DOHH2 (cell line): ENCODE results near the gene EHMT1.

Experiments
- H3F3A ChIP-seq: fragments of 200-600 bp; sonication (generic), shearing (Covaris generic); 2 replicates; pipeline ENCODE4 v1.6.0; 2016; ENCODE audit warnings: antibody characterized with exemption, mild to moderate bottlenecking; ENCODE audit not compliant: control insufficient read depth, insufficient read depth
- H3K27ac ChIP-seq: fragments of 200-600 bp; sonication (generic); 2 replicates; pipeline ENCODE4 v1.5.1; 2014; ENCODE audit warnings: low read depth, mild to moderate bottlenecking, low read length, moderate library complexity
- H3K27me3 ChIP-seq: fragments of 200-600 bp; sonication (generic); 2 replicates; pipeline ENCODE4 v1.6.1; 2014; ENCODE audit warnings: mild to moderate bottlenecking, low read length, mixed read lengths; ENCODE audit not compliant: control insufficient read depth
- H3K36me3 ChIP-seq: fragments of 200-600 bp; sonication (generic); 2 replicates; pipeline ENCODE4 v1.6.1; 2014; ENCODE audit warnings: mild to moderate bottlenecking, low read length, moderate library complexity, mixed read lengths; ENCODE audit not compliant: control insufficient read depth
- H3K4me1 ChIP-seq: fragments of 200-600 bp; sonication (generic); 2 replicates; pipeline ENCODE4 v1.6.1; 2014; ENCODE audit warnings: mild to moderate bottlenecking, low read length, mixed read lengths; ENCODE audit not compliant: control insufficient read depth
- H3K4me2 ChIP-seq: fragments of 200-600 bp; sonication (generic); 2 replicates; pipeline ENCODE4 v1.6.0; 2014; ENCODE audit warnings: mild to moderate bottlenecking, low read length, moderate library complexity
- H3K4me3 ChIP-seq: fragments of 200-600 bp; sonication (generic); 2 replicates; pipeline ENCODE4 v1.5.1; 2014; ENCODE audit warnings: mild to moderate bottlenecking, low read length, mixed read lengths
- H3K79me2 ChIP-seq: fragments of 200-600 bp; sonication (generic); 2 replicates; pipeline ENCODE4 v1.6.1; 2014; ENCODE audit warnings: mild to moderate bottlenecking, low read length, mixed read lengths; ENCODE audit not compliant: control insufficient read depth
- H3K9me2 ChIP-seq: fragments of 200-600 bp; sonication (generic); replicated peaks from 2 replicates; pipeline ENCODE4 v1.6.1; 2014; ENCODE audit warnings: mild to moderate bottlenecking, low read length, mixed read lengths; ENCODE audit not compliant: control insufficient read depth
- H3K9me3 ChIP-seq: fragments of 200-600 bp; sonication (generic); 2 replicates; pipeline ENCODE4 v1.6.1; 2014; ENCODE audit warnings: antibody characterized with exemption, low read length, mixed read lengths; ENCODE audit not compliant: control insufficient read depth, insufficient read depth
- H4K20me1 ChIP-seq: fragments of 200-600 bp; sonication (generic); 2 replicates; pipeline ENCODE4 v1.6.0; 2014; ENCODE audit warnings: low read depth, mild to moderate bottlenecking, antibody characterized with exemption, low read length, moderate library complexity; ENCODE audit not compliant: control insufficient read depth, insufficient read depth
- EZH2phosphoT487 ChIP-seq: fragments of 200-600 bp; sonication (generic); IDR thresholded peaks from 2 replicates; pipeline ENCODE4 v1.6.1; 2017; ENCODE audit warnings: borderline replicate concordance, mild to moderate bottlenecking, antibody characterized with exemption, low read length, moderate library complexity, mixed read lengths
- TF ChIP-seq, protein P1 (sequence below): fragments of 200-600 bp; sonication (generic); IDR thresholded peaks from one replicate; pipeline ENCODE4 v1.5.1; 2014; ENCODE audit warnings: antibody characterized with exemption, mild to moderate bottlenecking, low read depth, low read length; ENCODE audit not compliant: poor library complexity, severe bottlenecking

The EHMT1 gene

DNA sequence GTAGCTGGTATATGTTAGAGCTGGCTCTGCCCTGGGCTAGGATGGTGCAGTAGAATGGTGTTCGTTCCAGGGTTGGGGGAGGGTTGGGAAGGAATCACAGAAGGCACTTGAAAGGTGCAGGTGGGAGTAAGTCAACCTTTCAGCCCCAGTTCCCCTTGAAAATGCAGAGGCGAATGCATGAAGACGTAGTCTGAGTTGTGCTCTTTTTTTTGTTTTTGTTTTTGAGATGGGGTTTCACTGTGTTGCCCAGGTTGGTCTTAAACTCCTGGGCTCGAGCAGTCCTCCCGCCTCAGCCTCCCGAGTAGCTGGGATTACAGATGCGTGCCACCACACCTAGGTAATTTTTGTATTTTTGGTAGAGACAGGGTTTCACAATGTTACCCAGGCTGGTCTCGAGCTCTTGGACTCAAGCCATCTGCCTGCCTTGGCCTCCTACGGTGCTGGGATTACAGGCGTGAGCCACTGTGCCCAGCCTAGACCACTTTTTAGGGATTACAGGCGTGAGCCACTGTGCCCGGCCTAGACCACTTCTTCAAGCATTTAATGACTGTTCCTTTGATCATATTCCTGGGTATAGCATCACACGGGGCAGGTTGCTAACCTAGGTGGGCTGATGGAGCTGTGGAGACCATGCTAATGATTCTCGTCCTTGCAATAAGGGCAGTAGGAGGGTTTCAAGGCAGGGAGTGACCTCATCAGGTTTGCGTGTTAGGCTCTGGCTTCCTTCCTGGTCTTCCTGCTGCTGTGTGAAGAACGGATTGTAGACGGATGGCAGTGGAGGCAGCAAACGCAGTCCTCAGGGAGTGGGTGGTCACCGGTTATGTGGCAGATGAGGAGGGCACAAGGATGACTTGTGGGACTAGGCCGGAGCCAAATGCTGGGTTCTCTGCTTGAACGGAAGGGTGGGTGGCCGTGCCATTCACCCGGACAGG lies 13.7 kb downstream of the EHMT1 start:
- 0 out of 2 replicates have a peak overlapping the region, but pooled peaks have one; percentile 23 for H3K27ac ChIP-seq
- no peaks in the 10 kb centered on the region for H3K9me3 ChIP-seq
- TF ChIP-seq, protein P1, sequence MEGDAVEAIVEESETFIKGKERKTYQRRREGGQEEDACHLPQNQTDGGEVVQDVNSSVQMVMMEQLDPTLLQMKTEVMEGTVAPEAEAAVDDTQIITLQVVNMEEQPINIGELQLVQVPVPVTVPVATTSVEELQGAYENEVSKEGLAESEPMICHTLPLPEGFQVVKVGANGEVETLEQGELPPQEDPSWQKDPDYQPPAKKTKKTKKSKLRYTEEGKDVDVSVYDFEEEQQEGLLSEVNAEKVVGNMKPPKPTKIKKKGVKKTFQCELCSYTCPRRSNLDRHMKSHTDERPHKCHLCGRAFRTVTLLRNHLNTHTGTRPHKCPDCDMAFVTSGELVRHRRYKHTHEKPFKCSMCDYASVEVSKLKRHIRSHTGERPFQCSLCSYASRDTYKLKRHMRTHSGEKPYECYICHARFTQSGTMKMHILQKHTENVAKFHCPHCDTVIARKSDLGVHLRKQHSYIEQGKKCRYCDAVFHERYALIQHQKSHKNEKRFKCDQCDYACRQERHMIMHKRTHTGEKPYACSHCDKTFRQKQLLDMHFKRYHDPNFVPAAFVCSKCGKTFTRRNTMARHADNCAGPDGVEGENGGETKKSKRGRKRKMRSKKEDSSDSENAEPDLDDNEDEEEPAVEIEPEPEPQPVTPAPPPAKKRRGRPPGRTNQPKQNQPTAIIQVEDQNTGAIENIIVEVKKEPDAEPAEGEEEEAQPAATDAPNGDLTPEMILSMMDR: no peak
- no peak for TF ChIP-seq EZH2phosphoT487
- H3K4me2 ChIP-seq: peak overlapping the region; percentile 20
- H4K20me1 ChIP-seq: peaks cover under 1% of the 10 kb centered on the region; the same call in 1 of the 2 replicates
- peaks cover 100% of the 10 kb centered on the region for H3K79me2 ChIP-seq
- H3K36me3 ChIP-seq: peaks cover 43% of the 10 kb centered on the region
- H3K9me2 ChIP-seq: no peaks in the 10 kb centered on the region
- H3F3A ChIP-seq: peaks cover 22% of the 10 kb centered on the region
- H3K4me1 ChIP-seq: peaks cover 78% of the 10 kb centered on the region
- H3K4me3 ChIP-seq: 0 out of 2 replicates have a peak overlapping the region, but pooled peaks have one; percentile 6
- no peaks in the 10 kb centered on the region for H3K27me3 ChIP-seq

DNA sequence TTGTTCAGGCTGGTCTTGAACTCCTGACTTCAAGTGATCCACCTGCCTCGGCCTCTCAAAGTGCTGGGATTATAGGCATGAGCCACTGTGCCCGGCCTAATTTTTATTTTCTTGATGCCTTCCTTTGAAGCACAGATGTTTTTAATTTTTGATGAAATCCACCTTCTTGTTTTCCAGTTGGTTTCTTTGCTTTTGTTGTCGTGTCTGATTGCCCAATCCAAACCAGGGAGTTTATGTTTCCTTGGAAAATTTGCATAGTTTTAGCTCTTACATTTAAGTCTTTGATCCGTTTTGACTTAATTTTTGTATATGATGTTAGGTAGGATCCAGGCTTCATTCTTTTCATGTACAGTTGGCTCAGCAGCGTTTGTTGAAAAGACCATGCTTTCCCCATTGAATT lies 15.2 kb downstream of the EHMT1 start:
- peaks cover 50% of the 10 kb centered on the region for H3K36me3 ChIP-seq
- peaks cover 78% of the 10 kb centered on the region for H3K4me1 ChIP-seq
- H3F3A ChIP-seq: peaks cover 15% of the 10 kb centered on the region
- H3K79me2 ChIP-seq: peaks cover 100% of the 10 kb centered on the region
- H3K4me3 ChIP-seq: no peak overlapping the region
- no peak overlapping the region for H3K4me2 ChIP-seq
- no peaks in the 10 kb centered on the region for H3K27me3 ChIP-seq
- H3K27ac ChIP-seq: no peak overlapping the region
- TF ChIP-seq, protein P1: no peak
- TF ChIP-seq EZH2phosphoT487: no peak
- H3K9me3 ChIP-seq: no peaks in the 10 kb centered on the region
- H3K9me2 ChIP-seq: no peaks in the 10 kb centered on the region
- peaks cover 4% of the 10 kb centered on the region; the same call in 1 of the 2 replicates for H4K20me1 ChIP-seq

DNA sequence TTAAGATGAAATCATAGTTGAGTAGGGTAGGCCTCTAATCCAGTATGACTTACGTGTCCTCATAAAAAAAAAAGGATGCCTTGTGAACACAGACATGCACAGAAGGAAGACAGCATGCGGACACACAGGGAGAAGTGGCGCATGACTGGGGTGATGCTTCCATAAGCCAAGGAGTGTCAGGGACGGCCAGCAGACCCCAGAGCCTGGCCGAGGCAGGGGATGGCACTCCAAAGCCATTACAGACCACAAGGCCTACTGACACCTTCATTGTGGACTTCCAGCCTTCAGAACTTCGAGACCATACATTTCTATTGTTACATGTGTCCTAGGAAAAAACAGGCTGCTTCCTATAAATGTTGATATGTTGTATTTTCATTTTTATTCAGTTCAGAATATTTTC lies 19.9 kb downstream of the EHMT1 start:
- peaks cover 100% of the 10 kb centered on the region for H3K79me2 ChIP-seq
- no peaks in the 10 kb centered on the region for H3K27me3 ChIP-seq
- H3F3A ChIP-seq: peaks cover 5% of the 10 kb centered on the region; the same call in 1 of the 2 replicates
- H3K27ac ChIP-seq: peak overlapping the region; percentile 39
- peak overlapping the region; percentile 50 for H3K4me2 ChIP-seq
- peaks cover 6% of the 10 kb centered on the region for H4K20me1 ChIP-seq
- H3K9me3 ChIP-seq: no peaks in the 10 kb centered on the region
- H3K9me2 ChIP-seq: no peaks in the 10 kb centered on the region
- peaks cover 52% of the 10 kb centered on the region for H3K36me3 ChIP-seq
- TF ChIP-seq, protein P1: no peak
- TF ChIP-seq EZH2phosphoT487: no peak
- H3K4me3 ChIP-seq: peak overlapping the region; percentile 28
- peaks cover 78% of the 10 kb centered on the region for H3K4me1 ChIP-seq
